CD4-positive, CD25-positive, alpha-beta regulatory T cell (primary cell): ENCODE results near the gene HTR1D. TPM values are rescaled to one million over a fixed set of nuclear protein-coding genes. Genes with fewer than 3 reads are reported as not detected.
"Not testable (repeated sequence)": the region's sequence is repeated elsewhere in the genome, so short reads cannot be mapped to it uniquely, and the experiment has no call there.

Experiments
- ATAC-seq, 2 donors: fragments of 150-1000 bp; cut with Tn5 transposase; one replicate each; pipeline ENCODE4 v1.10.0; 2021; ENCODE audit warnings: low read depth in 2 of 2, moderate number of reproducible peaks in 2 of 2, moderate library complexity in 1 of 2
- DNase-seq, 3 donors: peaks; one replicate each; pipeline versions ENCODE4 v3.0.0 to v3.0.0-alpha.2; 2012 to 2022; ENCODE audit warnings: mixed read lengths in 1 of 3
- H3K27ac ChIP-seq: one replicate; pipeline ENCODE4 v1.7.0; 2013; ENCODE audit warnings: mild to moderate bottlenecking, low read length; ENCODE audit not compliant: insufficient read depth, poor library complexity, severe bottlenecking
- H3K27me3 ChIP-seq: one replicate; pipeline ENCODE4 v1.7.0; 2013; ENCODE audit warnings: low read length; ENCODE audit not compliant: control insufficient read depth, insufficient read depth
- H3K36me3 ChIP-seq: one replicate; pipeline ENCODE4 v1.7.0; 2013; ENCODE audit warnings: mild to moderate bottlenecking, low read length, moderate library complexity; ENCODE audit not compliant: control insufficient read depth, insufficient read depth
- H3K4me1 ChIP-seq: 2 replicates; pipeline ENCODE4 v1.7.0; 2013; ENCODE audit warnings: mild to moderate bottlenecking, low read length; ENCODE audit not compliant: insufficient read depth, control insufficient read depth, poor library complexity, severe bottlenecking
- H3K4me3 ChIP-seq: one replicate; pipeline ENCODE4 v1.7.0; 2013; ENCODE audit warnings: low read depth, mild to moderate bottlenecking, low read length, moderate library complexity
- H3K9me3 ChIP-seq, 2 experiments: 1 replicate in 1 of 2; 2 replicates in 1 of 2; pipeline ENCODE4 v1.7.0; 2013; ENCODE audit warnings: low read length in 2 of 2, mild to moderate bottlenecking in 1 of 2, moderate library complexity in 1 of 2; ENCODE audit not compliant: control insufficient read depth in 2 of 2
- H3K27ac Mint-ChIP-seq, 3 donors: one replicate each; pipeline ENCODE4 v1.8.0; 2020 to 2022; ENCODE audit warnings: mild to moderate bottlenecking in 3 of 3, mixed read lengths in 3 of 3, moderate library complexity in 2 of 3
- H3K27me3 Mint-ChIP-seq: one replicate; pipeline ENCODE4 v1.8.0; 2022; ENCODE audit warnings: mild to moderate bottlenecking, mixed read lengths
- H3K36me3 Mint-ChIP-seq: one replicate; pipeline ENCODE4 v1.8.0; 2020; ENCODE audit warnings: mixed read lengths
- H3K4me1 Mint-ChIP-seq, 4 donors: one replicate each; pipeline ENCODE4 v1.8.0; 2020 to 2022; ENCODE audit warnings: mixed read lengths in 4 of 4, mild to moderate bottlenecking in 1 of 4
- H3K4me3 Mint-ChIP-seq, 4 donors: one replicate each; pipeline ENCODE4 v1.8.0; 2020 to 2022; ENCODE audit warnings: mild to moderate bottlenecking in 4 of 4, mixed read lengths in 4 of 4, moderate library complexity in 3 of 4
- H3K9me3 Mint-ChIP-seq, 7 donors: one replicate each; pipeline ENCODE4 v1.8.0; 2020 to 2022; ENCODE audit warnings: mixed read lengths in 7 of 7, mild to moderate bottlenecking in 3 of 7, moderate library complexity in 2 of 7
- polyA plus RNA-seq, 4 donors: library from polyadenylated mRNA; unstranded; fragments of 300-500 nt; fragmentation: Illumina TruSeq; gene quantifications; one replicate each; pipeline ENCODE4 v1.2.3, GENCODE V29; 2021
- total RNA-seq: library from RNA; stranded (reverse); gene quantifications from one replicate; pipeline ENCODE4 v1.2.3, GENCODE V29; 2022

HTR1D gene
- total and polyA plus RNA-seq, 5 donors from 2014 or later, result not detected

DNA sequence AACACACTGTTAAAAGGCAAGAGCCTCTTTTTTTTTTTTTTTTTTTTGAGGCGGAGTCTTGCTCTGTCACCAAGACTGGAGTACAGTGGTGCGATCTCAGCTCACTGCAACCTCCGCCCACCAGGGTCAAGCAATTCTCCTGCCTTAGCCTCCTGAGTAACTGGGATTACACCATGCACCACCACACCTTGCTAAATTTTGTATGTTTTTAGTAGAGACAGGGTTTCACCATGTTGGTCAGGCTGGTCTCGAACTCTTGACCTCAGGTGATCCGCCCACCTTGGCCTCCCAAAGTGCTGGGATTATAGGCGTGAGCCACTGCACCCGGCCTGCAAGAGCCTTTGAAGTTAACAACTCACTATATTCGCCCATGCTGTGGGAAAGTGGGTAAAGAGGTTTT, 9.6 kb downstream of the HTR1D start:
- H3K9me3 Mint-ChIP-seq, H3K4me1 Mint-ChIP-seq: not testable (repeated sequence)

DNA sequence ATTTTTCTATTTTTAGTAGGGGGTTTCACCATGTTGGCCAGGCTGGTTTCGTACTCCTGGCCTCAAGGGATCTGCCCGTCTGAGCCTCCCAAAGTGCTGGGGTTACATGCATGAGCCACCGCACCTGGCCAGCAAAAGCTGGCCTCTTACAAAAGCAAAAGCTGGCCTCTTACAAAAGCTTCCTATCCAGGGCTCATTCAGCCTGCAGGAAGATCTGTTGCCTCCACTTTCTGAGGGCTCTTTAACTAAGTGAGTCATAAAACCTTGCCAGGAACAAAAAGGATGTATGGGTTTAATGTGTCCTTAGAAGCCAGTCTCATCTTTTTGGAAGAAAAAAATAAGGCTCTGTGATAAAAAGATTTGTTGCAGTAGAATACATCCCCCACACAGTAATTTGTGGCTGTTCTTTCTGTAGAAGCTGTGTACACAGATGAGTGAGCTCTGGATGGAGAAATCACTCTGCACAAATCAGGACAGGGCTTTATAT, 15.0 kb downstream of the HTR1D start:
- no peaks in the 10 kb centered on the region for H3K4me1 ChIP-seq
- no peak for ATAC-seq
- H3K9me3 ChIP-seq, result no peaks in the 10 kb centered on the region
- H3K27ac Mint-ChIP-seq, result no peak overlapping the region
- no peaks in the 10 kb centered on the region for H3K36me3 ChIP-seq
- no peak overlapping the region for H3K4me3 Mint-ChIP-seq
- no peaks in the 10 kb centered on the region for H3K36me3 Mint-ChIP-seq
- H3K27ac ChIP-seq, result no peak overlapping the region
- H3K27me3 Mint-ChIP-seq, result peaks cover 27% of the 10 kb centered on the region
- no peak for DNase-seq
- H3K27me3 ChIP-seq, result no peaks in the 10 kb centered on the region
- H3K4me1 Mint-ChIP-seq, result no peaks in the 10 kb centered on the region
- H3K9me3 Mint-ChIP-seq, result peaks cover 0 to 3% (median 0%) of the 10 kb centered on the region in 7 donors
- no peak overlapping the region for H3K4me3 ChIP-seq

More for the DNA sequence above, 9.6 kb downstream of the HTR1D start:
- H3K27me3 Mint-ChIP-seq, result peaks cover 30% of the 10 kb centered on the region
- H3K27me3 ChIP-seq, H3K4me3 ChIP-seq, H3K4me3 Mint-ChIP-seq, H3K36me3 ChIP-seq, DNase-seq, ATAC-seq, H3K27ac ChIP-seq, H3K4me1 ChIP-seq, H3K9me3 ChIP-seq, H3K27ac Mint-ChIP-seq, H3K36me3 Mint-ChIP-seq: not testable (repeated sequence)

DNA sequence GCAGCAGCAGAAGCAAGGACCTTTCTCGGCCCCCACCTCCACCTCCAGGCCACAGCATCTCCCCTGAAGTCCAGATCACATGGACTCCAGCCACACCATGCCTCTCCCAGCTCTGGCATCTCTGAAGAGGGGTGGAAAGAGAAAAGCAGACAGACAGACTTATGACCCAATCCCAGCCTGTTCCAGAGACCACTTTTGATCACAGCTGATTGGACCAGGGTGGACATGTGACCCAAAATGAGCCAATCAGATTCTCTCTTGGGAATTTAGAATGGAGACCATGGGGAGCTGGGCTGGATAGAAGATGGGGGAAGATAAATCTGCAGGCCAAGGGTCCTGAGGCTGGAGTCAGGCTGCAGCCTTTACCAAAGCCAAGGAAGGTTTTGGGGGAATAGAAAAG, 16.4 kb downstream of the HTR1D start:
- H3K27ac Mint-ChIP-seq, result no peak overlapping the region
- DNase-seq (no peak), ATAC-seq (no peak)
- Histone ChIP-seq H3K27me3 (no peaks in the 10 kb centered on the region), H3K4me3 (no peak overlapping the region), H3K27ac (no peak overlapping the region), H3K4me1 (no peaks in the 10 kb centered on the region), H3K36me3 (no peaks in the 10 kb centered on the region), H3K9me3 (no peaks in the 10 kb centered on the region)
- H3K36me3 Mint-ChIP-seq, result no peaks in the 10 kb centered on the region
- H3K4me3 Mint-ChIP-seq, result no peak overlapping the region
- no peaks in the 10 kb centered on the region for H3K4me1 Mint-ChIP-seq
- peaks cover 0 to 3% (median 0%) of the 10 kb centered on the region in 7 donors for H3K9me3 Mint-ChIP-seq
- H3K27me3 Mint-ChIP-seq, result peaks cover 21% of the 10 kb centered on the region

DNA sequence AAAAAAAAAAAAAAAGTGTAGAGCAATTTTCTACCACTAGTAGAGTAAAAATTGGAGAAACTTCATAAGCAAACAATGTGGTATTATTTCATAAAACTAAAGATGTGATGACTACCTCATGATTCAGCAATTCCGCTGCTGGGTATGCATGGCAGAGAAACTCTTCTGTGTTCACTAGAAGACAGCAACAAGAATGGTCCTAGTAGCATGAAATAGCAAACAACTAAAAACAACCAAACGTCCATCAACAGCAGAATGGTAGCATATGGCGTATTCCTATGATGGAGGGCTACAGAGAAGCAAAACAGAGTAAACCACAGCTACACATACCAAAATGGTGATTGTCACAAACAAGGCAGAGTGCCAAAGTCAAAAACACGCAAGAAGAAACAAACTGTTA, 18.9 kb downstream of the HTR1D start:
- ATAC-seq, result no peak
- Histone ChIP-seq H3K36me3 (no peaks in the 10 kb centered on the region), H3K4me3 (no peak overlapping the region), H3K4me1 (no peaks in the 10 kb centered on the region), H3K27me3 (peaks cover 3% of the 10 kb centered on the region), H3K27ac (no peak overlapping the region), H3K9me3 (no peaks in the 10 kb centered on the region)
- H3K36me3 Mint-ChIP-seq, result no peaks in the 10 kb centered on the region
- no peaks in the 10 kb centered on the region for H3K4me1 Mint-ChIP-seq
- no peak for DNase-seq
- peaks cover 31% of the 10 kb centered on the region for H3K27me3 Mint-ChIP-seq
- no peak overlapping the region for H3K4me3 Mint-ChIP-seq
- H3K27ac Mint-ChIP-seq, result no peak overlapping the region
- peaks cover 0 to 5% (median 0%) of the 10 kb centered on the region in 7 donors for H3K9me3 Mint-ChIP-seq

DNA sequence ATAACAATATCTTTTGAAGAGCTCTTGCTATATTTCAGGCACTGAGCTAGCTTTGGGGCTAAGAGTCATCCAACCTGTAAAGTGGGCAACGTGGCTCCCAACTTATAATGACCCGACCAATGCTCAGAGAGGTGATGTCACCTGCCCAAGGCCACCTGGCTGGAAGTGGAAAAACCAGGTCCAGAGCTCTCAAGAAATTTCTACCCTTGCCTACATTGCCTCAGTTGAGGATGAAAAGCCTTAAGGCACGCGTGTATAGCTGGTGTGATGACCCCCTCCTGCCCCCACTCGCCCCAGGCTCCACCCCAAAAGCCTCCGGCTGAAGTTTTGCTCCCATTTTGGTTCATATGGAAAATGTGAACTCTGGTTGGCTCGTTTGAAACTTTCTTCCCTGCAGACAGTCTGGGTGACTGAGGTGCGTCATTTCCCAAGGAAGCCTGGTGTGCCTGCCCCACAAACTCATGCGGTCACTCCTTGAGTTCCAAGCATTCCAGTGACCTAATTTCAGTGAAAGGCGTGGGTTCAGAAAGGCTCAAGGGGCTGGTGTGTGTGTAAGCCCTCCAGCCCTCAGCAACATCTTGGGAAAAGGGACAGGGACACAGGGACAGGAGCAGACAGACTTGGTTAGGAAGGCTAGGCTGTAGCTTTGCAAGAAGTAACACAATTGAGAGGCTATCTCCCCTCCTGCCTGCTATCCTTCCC, 20.5 kb downstream of the HTR1D start:
- Mint-ChIP-seq H3K27ac (no peak overlapping the region), H3K27me3 (peaks cover 32% of the 10 kb centered on the region), H3K36me3 (no peaks in the 10 kb centered on the region), H3K9me3 (peaks cover 0 to 5% (median 0%) of the 10 kb centered on the region in 7 donors), H3K4me3 (no peak overlapping the region), H3K4me1 (no peaks in the 10 kb centered on the region)
- Histone ChIP-seq H3K27ac (no peak overlapping the region), H3K36me3 (no peaks in the 10 kb centered on the region), H3K9me3 (no peaks in the 10 kb centered on the region), H3K4me3 (no peak overlapping the region), H3K27me3 (peaks cover 3% of the 10 kb centered on the region), H3K4me1 (no peaks in the 10 kb centered on the region)
- DNase-seq (no peak), ATAC-seq (no peak)

DNA sequence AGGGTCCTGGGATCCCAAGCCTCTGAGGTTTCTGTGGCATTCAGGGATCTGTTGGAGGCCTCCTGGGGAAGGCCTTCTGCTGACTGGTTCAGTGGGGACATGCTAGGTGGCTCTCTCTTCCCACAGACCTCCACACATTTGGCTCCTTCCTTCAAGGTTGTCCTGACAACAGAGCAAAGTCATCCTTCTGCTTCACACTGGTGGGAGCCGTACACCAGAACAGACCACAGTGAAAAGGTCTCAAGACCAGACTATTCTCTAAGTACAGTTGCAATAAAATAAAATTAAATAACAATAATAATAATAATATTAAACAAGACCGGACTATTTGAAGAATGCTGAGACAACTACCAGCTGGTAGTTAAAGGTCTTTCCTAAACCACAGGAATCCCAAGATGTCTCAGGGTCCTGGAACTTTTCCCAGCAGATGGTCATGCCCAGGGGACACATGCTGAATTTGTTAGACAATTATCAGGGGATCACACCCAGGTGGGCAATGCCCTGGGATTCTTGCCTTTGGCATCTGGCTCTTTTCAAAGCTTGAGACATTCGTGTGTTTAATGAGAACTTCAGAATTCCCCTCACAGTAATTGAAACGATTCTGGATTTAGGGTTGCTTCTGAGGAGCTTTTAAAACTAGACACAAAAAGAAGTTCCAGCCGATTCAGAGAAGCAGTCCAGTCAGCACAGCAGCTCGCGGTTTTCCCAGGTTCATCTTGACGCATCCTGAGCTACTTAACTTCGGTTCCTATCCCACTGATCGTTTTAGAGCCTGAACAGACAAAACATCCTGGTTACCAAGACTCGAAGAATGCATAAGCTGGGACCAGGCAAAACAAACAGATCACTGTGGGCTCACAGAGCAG, 22.9 kb downstream of the HTR1D start:
- H3K4me1 Mint-ChIP-seq, result no peaks in the 10 kb centered on the region

DNA sequence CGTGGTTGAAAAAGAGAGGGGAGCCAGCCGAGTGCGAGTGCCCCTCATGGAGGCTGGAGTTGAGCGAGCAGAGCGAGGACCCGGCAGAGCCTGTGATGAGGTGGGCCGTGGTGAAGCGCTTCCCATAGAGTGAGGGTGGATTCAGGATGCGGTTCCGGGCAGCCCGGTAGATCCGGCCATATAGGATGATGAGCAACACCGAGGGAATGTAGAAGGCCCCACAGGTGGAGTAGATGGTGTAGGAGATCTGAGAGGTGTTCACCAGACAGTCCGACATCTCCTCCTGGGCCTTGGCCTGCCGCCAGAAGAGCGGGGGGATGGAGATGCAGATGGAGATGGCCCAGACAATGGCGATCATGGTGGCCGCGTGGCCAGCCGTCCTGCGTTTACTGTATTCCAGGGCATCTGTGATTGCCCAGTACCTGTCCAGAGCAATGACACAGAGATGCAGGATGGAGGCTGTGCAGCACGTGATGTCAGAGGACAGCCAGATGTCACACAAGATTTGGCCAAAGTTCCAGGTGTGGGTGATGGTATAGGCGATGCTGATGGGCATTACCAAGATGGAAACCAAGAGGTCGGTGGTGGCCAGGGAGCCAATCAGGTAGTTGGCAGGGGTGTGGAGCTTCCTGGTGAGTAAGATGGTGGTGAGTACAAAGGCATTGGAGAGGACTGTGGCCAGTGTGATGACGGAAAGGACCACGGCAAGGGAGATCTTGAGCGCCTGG, 23.7 kb downstream of the HTR1D start:
- peaks cover 0 to 1% (median 0%) of the 10 kb centered on the region in 7 donors for H3K9me3 Mint-ChIP-seq
- H3K4me3 ChIP-seq, result no peak overlapping the region
- H3K36me3 ChIP-seq, result no peaks in the 10 kb centered on the region
- H3K9me3 ChIP-seq, result no peaks in the 10 kb centered on the region
- peaks cover 3% of the 10 kb centered on the region for H3K27me3 ChIP-seq
- ATAC-seq (no peak), DNase-seq (no peak)
- no peaks in the 10 kb centered on the region for H3K36me3 Mint-ChIP-seq
- no peaks in the 10 kb centered on the region for H3K4me1 ChIP-seq
- no peak overlapping the region for H3K27ac Mint-ChIP-seq
- no peak overlapping the region for H3K27ac ChIP-seq
- H3K27me3 Mint-ChIP-seq, result peaks cover 27% of the 10 kb centered on the region
- H3K4me1 Mint-ChIP-seq, result no peaks in the 10 kb centered on the region
- no peak overlapping the region for H3K4me3 Mint-ChIP-seq

More for the DNA sequence above, 22.9 kb downstream of the HTR1D start:
- no peaks in the 10 kb centered on the region for H3K36me3 Mint-ChIP-seq
- Histone ChIP-seq H3K9me3 (no peaks in the 10 kb centered on the region), H3K27ac (no peak overlapping the region), H3K4me3 (no peak overlapping the region), H3K27me3 (peaks cover 3% of the 10 kb centered on the region), H3K36me3 (no peaks in the 10 kb centered on the region), H3K4me1 (no peaks in the 10 kb centered on the region)
- H3K9me3 Mint-ChIP-seq, result peaks cover 0 to 1% (median 0%) of the 10 kb centered on the region in 7 donors
- ATAC-seq (no peak), DNase-seq (no peak)
- no peak overlapping the region for H3K4me3 Mint-ChIP-seq
- H3K27me3 Mint-ChIP-seq, result peaks cover 27% of the 10 kb centered on the region
- H3K27ac Mint-ChIP-seq, result peak overlapping the region in 1 of 3 donors; percentile 50
